ENCODE results near the gene MRAS. TPM values are rescaled to one million over a fixed set of nuclear protein-coding genes. Genes with fewer than 3 reads are reported as not detected.

MRAS gene
- total and polyA plus RNA-seq, 2 of the 13 experiments (the other 11 are each of a cell fraction or from before 2014, with no cell fraction given), result 8.8 to 36.2 TPM

DNA sequence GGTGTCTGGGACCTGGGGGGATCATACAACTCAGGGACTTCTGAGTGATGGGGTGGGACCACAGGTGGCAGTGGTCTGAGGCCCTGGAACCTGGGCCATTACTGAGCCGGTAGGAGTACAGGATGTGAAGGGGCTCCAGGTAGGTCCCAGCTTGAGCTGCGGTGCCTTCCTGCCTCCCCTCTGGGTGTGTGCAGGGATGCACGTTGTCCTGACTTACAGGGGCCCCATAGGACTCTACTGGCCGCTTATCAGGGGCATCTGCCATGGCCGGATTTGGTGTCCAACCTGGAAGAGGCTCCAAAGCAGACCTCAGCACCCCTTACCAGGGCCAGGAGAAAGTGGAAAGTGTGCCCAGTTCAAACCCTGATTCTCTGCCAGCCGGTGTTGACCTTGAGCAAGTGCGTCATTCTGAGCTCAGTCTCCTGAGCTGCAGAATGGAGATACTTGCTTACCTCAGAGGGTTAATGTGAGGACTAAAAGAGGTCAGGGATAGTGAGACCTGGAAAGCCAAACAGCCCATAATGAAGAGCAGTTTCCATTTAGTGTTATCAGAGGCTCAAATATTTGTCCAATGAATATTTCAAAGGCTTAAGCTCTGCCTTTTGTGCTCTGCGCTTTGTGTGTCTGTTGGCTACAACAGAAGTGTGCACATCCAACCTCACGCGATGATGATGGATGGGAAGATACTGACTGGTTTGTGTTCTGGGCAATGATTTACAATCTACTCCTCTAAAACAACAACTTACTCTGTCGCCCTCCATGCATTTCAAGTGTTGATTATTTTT lies 50.6 kb downstream of the MRAS start:
- CTCF ChIA-PET (ENCODE audit: low intra/inter-chr PET ratio, low total read pairs), result no interaction called here
- no peak for TF ChIP-seq ZNF749 (CRISPR knock-in tag; IDR thresholded peaks at IDR 0.05; ENCODE audit: borderline replicate concordance)
- TF ChIP-seq ZNF772 (CRISPR knock-in tag; IDR thresholded peaks at IDR 0.05), result no peak
- TF ChIP-seq ZNF678 (CRISPR knock-in tag; IDR thresholded peaks at IDR 0.05), result no peak
- TF ChIP-seq MBD4 (IDR thresholded peaks at IDR 0.05; ENCODE audit: borderline replicate concordance, low read length), result no peak; the same call in 1 of the 2 replicates
- TF ChIP-seq ATAD3A (CRISPR knock-in tag; IDR thresholded peaks at IDR 0.05), result no peak
- TF ChIP-seq, protein P1, sequence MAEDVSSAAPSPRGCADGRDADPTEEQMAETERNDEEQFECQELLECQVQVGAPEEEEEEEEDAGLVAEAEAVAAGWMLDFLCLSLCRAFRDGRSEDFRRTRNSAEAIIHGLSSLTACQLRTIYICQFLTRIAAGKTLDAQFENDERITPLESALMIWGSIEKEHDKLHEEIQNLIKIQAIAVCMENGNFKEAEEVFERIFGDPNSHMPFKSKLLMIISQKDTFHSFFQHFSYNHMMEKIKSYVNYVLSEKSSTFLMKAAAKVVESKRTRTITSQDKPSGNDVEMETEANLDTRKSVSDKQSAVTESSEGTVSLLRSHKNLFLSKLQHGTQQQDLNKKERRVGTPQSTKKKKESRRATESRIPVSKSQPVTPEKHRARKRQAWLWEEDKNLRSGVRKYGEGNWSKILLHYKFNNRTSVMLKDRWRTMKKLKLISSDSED (CRISPR knock-in tag; IDR thresholded peaks at IDR 0.05), result no peak
- TF ChIP-seq ZBTB38 (CRISPR knock-in tag; IDR thresholded peaks at IDR 0.05), result no peak
- TF ChIP-seq, protein P2, sequence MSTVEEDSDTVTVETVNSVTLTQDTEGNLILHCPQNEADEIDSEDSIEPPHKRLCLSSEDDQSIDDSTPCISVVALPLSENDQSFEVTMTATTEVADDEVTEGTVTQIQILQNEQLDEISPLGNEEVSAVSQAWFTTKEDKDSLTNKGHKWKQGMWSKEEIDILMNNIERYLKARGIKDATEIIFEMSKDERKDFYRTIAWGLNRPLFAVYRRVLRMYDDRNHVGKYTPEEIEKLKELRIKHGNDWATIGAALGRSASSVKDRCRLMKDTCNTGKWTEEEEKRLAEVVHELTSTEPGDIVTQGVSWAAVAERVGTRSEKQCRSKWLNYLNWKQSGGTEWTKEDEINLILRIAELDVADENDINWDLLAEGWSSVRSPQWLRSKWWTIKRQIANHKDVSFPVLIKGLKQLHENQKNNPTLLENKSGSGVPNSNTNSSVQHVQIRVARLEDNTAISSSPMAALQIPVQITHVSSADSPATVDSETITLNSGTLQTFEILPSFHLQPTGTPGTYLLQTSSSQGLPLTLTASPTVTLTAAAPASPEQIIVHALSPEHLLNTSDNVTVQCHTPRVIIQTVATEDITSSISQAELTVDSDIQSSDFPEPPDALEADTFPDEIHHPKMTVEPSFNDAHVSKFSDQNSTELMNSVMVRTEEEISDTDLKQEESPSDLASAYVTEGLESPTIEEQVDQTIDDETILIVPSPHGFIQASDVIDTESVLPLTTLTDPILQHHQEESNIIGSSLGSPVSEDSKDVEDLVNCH (CRISPR knock-in tag; IDR thresholded peaks at IDR 0.05), result no peak
- no peak for TF ChIP-seq GPN1 (CRISPR knock-in tag; IDR thresholded peaks at IDR 0.05; ENCODE audit: borderline replicate concordance)
- TF ChIP-seq ISX (CRISPR knock-in tag; conservative IDR thresholded peaks at IDR 0.05), result no peak
- TF ChIP-seq ZBTB8A (CRISPR knock-in tag; IDR thresholded peaks at IDR 0.05; ENCODE audit: borderline replicate concordance, low read depth), result no peak
- TF ChIP-seq ISL2 (CRISPR knock-in tag; IDR thresholded peaks at IDR 0.05), result peak; percentile 92
- TF ChIP-seq, protein P3, sequence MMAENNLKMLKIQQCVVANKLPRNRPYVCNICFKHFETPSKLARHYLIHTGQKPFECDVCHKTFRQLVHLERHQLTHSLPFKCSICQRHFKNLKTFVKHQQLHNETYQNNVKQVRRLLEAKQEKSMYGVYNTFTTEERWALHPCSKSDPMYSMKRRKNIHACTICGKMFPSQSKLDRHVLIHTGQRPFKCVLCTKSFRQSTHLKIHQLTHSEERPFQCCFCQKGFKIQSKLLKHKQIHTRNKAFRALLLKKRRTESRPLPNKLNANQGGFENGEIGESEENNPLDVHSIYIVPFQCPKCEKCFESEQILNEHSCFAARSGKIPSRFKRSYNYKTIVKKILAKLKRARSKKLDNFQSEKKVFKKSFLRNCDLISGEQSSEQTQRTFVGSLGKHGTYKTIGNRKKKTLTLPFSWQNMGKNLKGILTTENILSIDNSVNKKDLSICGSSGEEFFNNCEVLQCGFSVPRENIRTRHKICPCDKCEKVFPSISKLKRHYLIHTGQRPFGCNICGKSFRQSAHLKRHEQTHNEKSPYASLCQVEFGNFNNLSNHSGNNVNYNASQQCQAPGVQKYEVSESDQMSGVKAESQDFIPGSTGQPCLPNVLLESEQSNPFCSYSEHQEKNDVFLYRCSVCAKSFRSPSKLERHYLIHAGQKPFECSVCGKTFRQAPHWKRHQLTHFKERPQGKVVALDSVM (CRISPR knock-in tag; IDR thresholded peaks at IDR 0.05), result 0 out of 2 replicates have a peak, but pooled peaks have one; percentile 18
- TF ChIP-seq ZNF501 (CRISPR knock-in tag; IDR thresholded peaks at IDR 0.05), result no peak

More for the DNA sequence above, 50.6 kb downstream of the MRAS start:
- in situ Hi-C loops (cut with HindIII; ENCODE audit: extremely low pct_ligation_motif_present, low pct_unique_long_range_greater_than_20kb), result loop anchor here (5.0 kb wide), 1 partner anchor 52 kb away; the partner anchor contains the start of gene MRAS
- DNase-seq (ENCODE audit: low spot score), result peak; percentile 97
- no peaks in the 10 kb centered on the region for H3K36me3 ChIP-seq (replicated peaks in 1 of 2; ENCODE audit: control insufficient read depth in 1 of 2, insufficient read depth in 2 of 2, low read length in 2 of 2)
- H3K4me1 ChIP-seq (ENCODE audit: insufficient read depth, low read length), result peaks cover 40% of the 10 kb centered on the region
- H3K27me3 ChIP-seq (ENCODE audit: control insufficient read depth in 1 of 2, insufficient read depth in 2 of 2, low read length in 2 of 2), result no peaks in the 10 kb centered on the region
- peak; percentile 99 for FAIRE-seq
- no TSS peak for BruUV-seq (replicated peaks)
- peak; percentile 88 for ATAC-seq
- no peaks in the 10 kb centered on the region for H4K20me1 ChIP-seq (ENCODE audit: insufficient read depth, low read length)
- no peak overlapping the region for H2AFZ ChIP-seq (ENCODE audit: low read length)
- intact Hi-C loops (cut with micrococcal nuclease; ENCODE audit: unreplicated experiment), result loop anchor here (1.0 to 5.0 kb wide), 5 partner anchors 18 to 67 kb away; partner anchors contain the start of genes ESYT3 and MRAS
- H3K9me3 ChIP-seq (ENCODE audit: low read length), result no peaks in the 10 kb centered on the region
- H3K9ac ChIP-seq (ENCODE audit: insufficient read depth, low read depth, low read length), result 0 out of 2 replicates have a peak overlapping the region, but pooled peaks have one; percentile 5
- no peaks in the 10 kb centered on the region for H3K79me2 ChIP-seq (ENCODE audit: insufficient read depth, low read length)
- peak overlapping the region in 1 of 3 experiments; percentile 41; a peak in 2 of 6 replicates for H3K4me3 ChIP-seq (replicated peaks in 1 of 3; ENCODE audit: insufficient read depth in 1 of 3, low read depth in 2 of 3, low read length in 3 of 3)
- POLR2A ChIA-PET, result interaction anchor here (1.3 to 2.6 kb wide), 2 partner anchors 48 to 50 kb away, joined by 4 to 15 read pairs; partner anchors contain the start of gene MRAS
- peak overlapping the region; percentile 62 for H3K4me2 ChIP-seq (ENCODE audit: low read depth, low read length)
- peak overlapping the region; percentile 59 for H3K27ac ChIP-seq (ENCODE audit: extremely low read length, insufficient read depth, low read length)
- 4% methylated on average over 7 of the region's 11 CpGs for WGBS (ENCODE audit: low lambda C conversion rate)
